Smooth muscle cell (in vitro differentiated cells): ENCODE data around the gene RASL10B. TPM values are rescaled to one million over a fixed set of nuclear protein-coding genes. Genes with fewer than 3 reads are reported as not detected.

Experiments used
- DNase-seq: peaks from one replicate; lab custom pipeline; 2025; ENCODE audit not compliant: unreplicated experiment; lab: John Stamatoyannopoulos, UW
- H2AFZ ChIP-seq: fragments of 200-600 bp; sonication (generic); 2 replicates; pipeline ENCODE4 v1.6.0; 2016; ENCODE audit warnings: antibody characterized with exemption, low read depth, mild to moderate bottlenecking
- H3F3A ChIP-seq: fragments of 200-600 bp; sonication (generic); 2 replicates; pipeline ENCODE4 v1.6.0; 2017; ENCODE audit warnings: antibody characterized with exemption, low read depth
- H3K27ac ChIP-seq: fragments of 200-600 bp; sonication (generic); 2 replicates; pipeline ENCODE4 v1.5.1; 2016; ENCODE audit warnings: low read depth, mild to moderate bottlenecking
- H3K27me3 ChIP-seq: fragments of 200-600 bp; sonication (generic); 2 replicates; pipeline ENCODE4 v1.6.1; 2016; ENCODE audit warnings: low read depth, mild to moderate bottlenecking
- H3K36me3 ChIP-seq: fragments of 200-600 bp; sonication (generic); 2 replicates; pipeline ENCODE4 v1.5.1; 2016; ENCODE audit warnings: low read depth
- H3K4me1 ChIP-seq: fragments of 200-600 bp; sonication (generic); 2 replicates; pipeline ENCODE4 v1.5.1; 2016; ENCODE audit warnings: low read depth
- H3K4me2 ChIP-seq: fragments of 200-600 bp; sonication (generic); 2 replicates; pipeline ENCODE4 v1.6.0; 2016; ENCODE audit warnings: mild to moderate bottlenecking
- H3K4me3 ChIP-seq: fragments of 200-600 bp; sonication (generic); 2 replicates; pipeline ENCODE4 v1.5.1; 2016; ENCODE audit warnings: mild to moderate bottlenecking
- H3K79me2 ChIP-seq: fragments of 200-600 bp; sonication (generic); 2 replicates; pipeline ENCODE4 v1.6.0; 2016; ENCODE audit warnings: low read depth, mild to moderate bottlenecking
- H3K9ac ChIP-seq: fragments of 200-600 bp; sonication (generic); 2 replicates; pipeline ENCODE4 v1.6.0; 2016; ENCODE audit warnings: low read depth
- H3K9me3 ChIP-seq: fragments of 200-600 bp; sonication (generic); replicated peaks from 2 replicates; pipeline ENCODE4 v1.5.1; 2016; ENCODE audit warnings: low read depth
- H4K20me1 ChIP-seq: fragments of 200-600 bp; sonication (generic); 2 replicates; pipeline ENCODE4 v1.6.0; 2016; ENCODE audit warnings: low read depth
- CTCF ChIP-seq: fragments of 200-600 bp; sonication (generic); IDR thresholded peaks from 2 replicates; pipeline ENCODE4 v1.5.1; 2017; ENCODE audit warnings: borderline replicate concordance, mild to moderate bottlenecking, antibody characterized with exemption; ENCODE audit not compliant: insufficient read depth, poor library complexity, severe bottlenecking
- WGBS: methylation state at CpG from one replicate; pipeline ENCODE4 v1.1.7; 2016; ENCODE audit warnings: low lambda C conversion rate; 5-methylcytosine and 5-hydroxymethylcytosine counted together
- polyA plus RNA-seq: library from polyadenylated mRNA; unstranded; fragments of >200 nt; fragmentation: Nextera tagmentation; extraction: Ambion mirVana; gene quantifications from 2 replicates; pipeline ENCODE4 v1.2.1, GENCODE V29; 2016
- total RNA-seq: library from RNA; depleted of rRNA; stranded (reverse); fragments of >200 nt; gene quantifications from 2 replicates; pipeline ENCODE4 v1.2.3, GENCODE V29; 2014

Gene RASL10B
- total and polyA plus RNA-seq, 2 experiments from 2014 or later: 8.2 to 18.6 TPM

GRCh38 chr17:35738519-35739133, 7.2 kb downstream of the RASL10B start:
- Histone ChIP-seq H3K9ac (no peak overlapping the region), H3F3A (no peaks in the 10 kb centered on the region), H3K27ac (no peak overlapping the region), H3K4me3 (no peak overlapping the region), H3K36me3 (no peaks in the 10 kb centered on the region), H3K27me3 (peaks cover 16% of the 10 kb centered on the region), H3K4me2 (no peak overlapping the region), H4K20me1 (no peaks in the 10 kb centered on the region), H3K9me3 (no peaks in the 10 kb centered on the region), H3K79me2 (no peaks in the 10 kb centered on the region), H3K4me1 (no peaks in the 10 kb centered on the region), H2AFZ (no peak overlapping the region)
- no peak for TF ChIP-seq CTCF
- no peak for DNase-seq
- 92% methylated on average over 5 of the region's 5 CpGs for WGBS

- TF ChIP-seq CTCF: no peak
- no peaks in the 10 kb centered on the region for H4K20me1 ChIP-seq
- no peak for DNase-seq
Measured at GRCh38 chr17:35740216-35740615, 8.8 kb downstream of the RASL10B start.

GRCh38 chr17:35740997-35741931, 9.8 kb downstream of the RASL10B start:
- Histone ChIP-seq H3K4me3 (peak overlapping the region; percentile 21), H3F3A (no peaks in the 10 kb centered on the region), H3K4me1 (no peaks in the 10 kb centered on the region), H4K20me1 (no peaks in the 10 kb centered on the region), H2AFZ (no peak overlapping the region), H3K36me3 (no peaks in the 10 kb centered on the region), H3K79me2 (no peaks in the 10 kb centered on the region), H3K9me3 (no peaks in the 10 kb centered on the region), H3K4me2 (peak overlapping the region; percentile 57), H3K27ac (no peak overlapping the region), H3K27me3 (peaks cover 16% of the 10 kb centered on the region), H3K9ac (no peak overlapping the region)
- no peak for TF ChIP-seq CTCF
- 36% methylated on average over 72 of the region's 73 CpGs for WGBS
- DNase-seq: no peak

More at GRCh38 chr17:35740216-35740615, 8.8 kb downstream of the RASL10B start:
- Histone ChIP-seq H3K9me3 (no peaks in the 10 kb centered on the region), H3K27me3 (peaks cover 16% of the 10 kb centered on the region), H3K79me2 (no peaks in the 10 kb centered on the region), H3F3A (no peaks in the 10 kb centered on the region), H2AFZ (no peak overlapping the region), H3K27ac (no peak overlapping the region), H3K4me2 (no peak overlapping the region), H3K4me3 (no peak overlapping the region), H3K4me1 (no peaks in the 10 kb centered on the region), H3K36me3 (no peaks in the 10 kb centered on the region), H3K9ac (no peak overlapping the region)
- WGBS: 95% methylated on average over 7 of the region's 7 CpGs
